MM.1S (cell line): Measurements from ENCODE around the gene TAS2R41.

Experiments
- CTCF ChIP-seq: fragments of 300-600 bp; sonication (generic); IDR thresholded peaks from 2 replicates; pipeline ENCODE4 v1.5.1; 2016; ENCODE audit warnings: antibody characterized with exemption, low read length, mixed read lengths
- EZH2 ChIP-seq: fragments of 300-600 bp; sonication (generic); optimal IDR thresholded peaks from 2 replicates; pipeline ENCODE3; 2017; ENCODE audit warnings: low read depth, mild to moderate bottlenecking, antibody characterized with exemption, low read length, mixed read lengths
- EZH2phosphoT487 ChIP-seq: fragments of 300-600 bp; sonication (generic); IDR thresholded peaks from 2 replicates; pipeline ENCODE4 v1.6.1; 2018; ENCODE audit warnings: antibody characterized with exemption, low read length

DNA sequence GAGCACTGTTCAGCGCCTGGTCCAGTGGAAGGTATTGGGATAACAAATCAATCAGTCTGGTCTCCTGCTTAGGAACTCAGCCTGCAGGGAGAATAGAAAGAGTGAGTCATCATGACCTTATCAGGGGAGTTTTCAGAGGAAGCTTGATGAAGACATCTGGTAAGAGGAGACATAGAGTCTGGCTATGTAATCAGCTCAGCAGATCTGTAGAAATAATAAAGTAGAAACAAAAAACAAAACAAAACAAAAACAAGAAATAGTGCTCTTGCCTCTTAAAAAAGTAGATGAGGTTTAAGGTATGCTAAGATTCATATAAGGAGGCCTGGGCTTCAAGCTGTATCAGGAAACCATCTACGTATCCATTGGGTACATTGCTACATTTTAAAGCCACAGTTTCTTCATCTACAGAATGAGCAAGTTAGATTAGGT lies 14.4 kb downstream of the TAS2R41 start:
- TF ChIP-seq CTCF: no peak
- TF ChIP-seq EZH2phosphoT487: no peak
- TF ChIP-seq EZH2: no peak
